RCC 7860 (cell line): ENCODE data around the gene TFRC.
"Not testable (repeated sequence)": the region's sequence is repeated elsewhere in the genome, so short reads cannot be mapped to it uniquely, and the experiment has no call there.

Experiments used
- DNase-seq: peaks from one replicate; pipeline ENCODE4 v3.0.0-alpha.2; 2015; ENCODE audit warnings: low spot score
- FAIRE-seq: peaks from 2 replicates; lab custom pipeline; 2012; peaks lifted over from hg19 to GRCh38; lab: Jason Lieb, UNC

TFRC gene

DNA sequence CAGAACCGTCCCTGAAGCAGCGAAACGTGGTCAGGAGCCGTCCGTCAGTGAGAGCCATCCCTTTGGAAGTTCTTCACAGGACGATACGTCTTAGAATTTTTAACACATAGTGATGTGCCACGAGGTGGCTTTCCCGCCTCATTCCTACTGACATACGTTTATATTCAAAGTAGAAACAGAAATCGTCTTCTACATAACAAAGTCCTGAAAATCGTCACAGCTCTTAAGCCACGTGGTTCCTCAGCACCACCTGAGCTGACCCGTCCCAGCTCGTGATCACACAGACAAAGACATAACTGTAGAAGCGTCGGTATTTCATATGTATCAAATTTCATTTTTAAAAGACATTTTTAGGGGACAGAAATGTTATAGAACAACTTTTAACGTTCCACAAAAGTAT, 73.5 kb downstream of the TFRC start:
- DNase-seq (no peak), FAIRE-seq (no peak)

DNA sequence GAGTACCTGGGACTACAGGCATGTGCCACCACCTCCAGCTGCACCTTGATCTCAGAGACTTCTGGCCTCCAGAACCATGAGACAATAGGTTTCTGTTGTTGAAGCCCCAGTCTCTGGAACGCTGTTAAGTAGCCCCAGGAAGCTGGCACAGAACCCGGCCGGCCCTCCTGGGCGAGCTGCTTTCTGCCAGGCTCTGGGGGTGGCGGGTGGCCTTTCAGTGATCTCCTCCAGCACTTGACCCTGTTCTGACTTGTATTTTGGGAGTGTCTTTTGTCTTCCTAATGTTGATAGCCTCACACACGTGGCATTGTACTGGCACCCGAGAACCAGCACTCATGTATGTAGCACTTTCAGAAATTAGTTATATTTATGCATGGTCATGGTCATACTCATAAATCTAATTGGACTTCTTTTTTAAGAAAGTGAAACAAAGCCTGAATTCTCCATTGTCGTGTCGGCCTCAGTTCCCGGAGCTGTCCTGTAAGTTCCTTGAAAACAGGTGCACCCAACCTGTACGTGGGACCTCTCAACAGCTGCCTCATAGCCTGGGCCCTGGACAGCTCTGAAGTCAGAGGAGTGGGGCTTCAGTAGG, 74.0 kb downstream of the TFRC start:
- FAIRE-seq (no peak), DNase-seq (no peak)

DNA sequence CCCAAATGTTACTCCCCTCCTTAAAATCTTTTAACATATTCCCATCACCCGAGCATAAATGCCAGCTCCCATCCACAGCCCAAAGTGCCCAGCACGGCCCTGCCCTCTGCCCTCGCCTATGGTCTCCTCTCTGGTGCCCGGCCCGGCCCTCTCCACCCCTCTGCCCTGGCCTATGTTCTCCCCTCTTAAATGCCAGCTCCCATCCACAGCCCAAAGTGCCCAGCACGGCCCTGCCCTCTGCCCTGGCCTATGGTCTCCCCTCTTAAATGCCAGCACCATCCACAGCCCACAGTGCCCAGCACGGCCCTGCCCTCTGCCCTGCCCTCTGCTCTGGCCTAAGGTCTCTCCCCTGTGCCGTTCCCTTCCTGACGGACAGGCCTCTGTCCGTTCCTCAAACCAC, 76.6 kb downstream of the TFRC start:
- not testable (repeated sequence) for FAIRE-seq, DNase-seq

DNA sequence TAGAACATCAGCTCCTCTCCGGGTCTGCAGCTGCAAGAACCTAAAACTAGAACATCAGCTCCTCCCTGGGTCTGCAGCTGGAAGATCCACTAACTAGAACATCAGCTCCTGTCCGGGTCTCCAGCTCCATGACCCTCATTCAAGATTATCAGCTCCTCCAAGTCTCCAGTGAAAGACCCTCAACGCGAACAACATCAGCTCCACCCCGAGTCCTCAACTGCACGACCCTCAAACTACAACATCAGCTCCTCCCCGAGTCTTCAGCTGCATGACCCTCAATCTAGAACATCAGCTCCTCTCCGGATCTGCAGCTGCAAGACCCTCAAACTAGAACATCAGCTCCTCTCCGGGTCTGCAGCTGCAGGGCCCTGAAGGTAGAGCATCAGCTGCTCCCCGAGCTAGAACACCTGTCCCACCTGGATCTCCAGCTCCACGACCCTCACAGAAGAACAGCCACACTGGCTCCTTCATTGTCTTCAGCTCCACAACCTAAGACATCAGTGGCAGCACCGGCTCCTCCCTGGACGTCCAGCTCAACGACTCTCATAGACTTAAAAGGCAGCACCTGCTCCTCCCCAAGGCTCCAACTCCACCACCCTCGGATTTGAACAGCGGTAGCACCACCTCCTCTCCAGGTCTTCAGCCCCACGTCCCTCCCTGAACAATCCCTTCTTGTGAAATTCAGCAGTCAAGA, 77.4 kb downstream of the TFRC start:
- FAIRE-seq, DNase-seq: not testable (repeated sequence)

DNA sequence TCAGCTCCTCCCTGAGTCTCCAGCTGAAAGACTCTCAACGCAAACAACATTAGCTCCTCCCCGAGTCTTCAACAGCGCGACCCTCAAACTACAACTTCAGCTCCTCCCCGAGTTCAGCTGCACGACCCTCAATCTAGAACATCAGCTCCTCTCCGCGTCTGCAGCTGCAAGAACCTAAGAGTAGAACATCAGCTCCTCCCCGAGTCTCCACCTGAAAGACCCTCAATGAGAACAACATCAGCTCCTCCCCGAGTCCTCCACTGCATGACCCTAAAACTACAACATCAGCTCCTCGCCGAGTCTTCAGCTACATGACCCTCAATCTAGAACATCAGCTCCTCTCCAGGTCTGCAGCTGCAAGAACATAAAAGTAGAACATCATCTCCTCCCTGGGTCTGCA, 78.3 kb downstream of the TFRC start:
- FAIRE-seq (no peak), DNase-seq (no peak)

DNA sequence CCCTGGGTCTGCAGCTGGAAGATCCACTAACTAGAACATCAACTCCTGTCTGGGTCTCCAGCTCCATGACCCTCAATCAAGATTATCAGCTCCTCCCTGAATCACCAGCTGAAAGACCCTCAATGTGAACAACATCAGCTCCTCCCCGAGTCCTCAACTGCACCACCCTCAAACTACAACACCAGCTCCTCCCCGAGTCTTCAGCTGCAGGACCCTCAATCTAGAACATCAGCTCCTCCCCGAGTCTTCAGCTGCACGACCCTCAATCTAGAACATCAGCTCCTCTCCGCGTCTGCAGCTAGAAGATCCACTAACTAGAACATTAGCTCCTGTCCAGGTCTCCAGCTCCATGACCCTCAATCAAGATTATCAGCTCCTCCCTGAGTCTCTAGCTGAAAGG, 79.2 kb downstream of the TFRC start:
- not testable (repeated sequence) for FAIRE-seq, DNase-seq

DNA sequence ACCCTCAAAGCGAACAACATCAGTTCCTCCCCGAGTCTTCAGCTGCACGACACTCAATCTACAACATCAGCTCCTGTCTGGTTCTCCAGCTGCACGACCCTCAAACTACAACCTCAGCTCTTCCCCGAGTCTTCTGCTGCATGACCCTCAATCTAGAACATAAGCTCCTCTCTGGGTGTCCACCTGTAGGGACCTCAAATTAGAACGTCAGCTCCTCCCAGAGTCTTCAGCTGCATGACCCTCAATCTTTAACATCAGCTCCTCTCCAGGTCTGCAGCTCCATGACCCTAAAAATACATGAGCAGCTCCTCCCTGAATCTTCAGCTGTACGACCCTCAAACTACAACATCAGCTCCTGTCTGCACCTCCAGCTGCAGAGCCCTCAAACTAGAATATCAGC, 80.7 kb downstream of the TFRC start:
- not testable (repeated sequence) for FAIRE-seq

DNA sequence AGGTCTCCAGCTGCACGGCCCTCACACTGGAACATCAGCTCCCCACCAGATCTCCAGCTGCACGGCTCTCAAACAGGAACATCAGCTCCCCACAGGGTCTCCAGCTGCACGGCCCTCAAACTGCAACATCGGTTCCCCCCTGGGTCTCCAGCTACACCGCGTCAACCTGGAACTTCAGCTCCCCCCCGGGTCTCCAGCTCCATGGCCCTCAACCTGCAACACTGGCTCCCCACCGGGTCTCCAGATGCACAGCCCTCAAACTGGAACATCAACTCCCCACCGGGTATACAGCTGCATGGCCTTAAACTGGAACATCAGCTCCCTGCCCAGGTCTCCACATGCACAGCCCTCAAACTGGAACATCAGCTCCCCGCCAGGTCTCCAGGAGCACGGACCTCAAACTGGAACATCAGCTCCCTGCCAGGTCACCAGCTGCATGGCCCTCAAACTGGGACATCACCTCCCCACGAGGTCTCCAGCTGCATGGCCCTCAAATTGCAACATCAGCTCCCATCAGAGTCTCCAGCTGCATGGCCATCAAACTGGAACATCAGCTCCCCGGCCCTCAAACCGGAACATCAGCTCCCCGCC, 81.4 kb downstream of the TFRC start:
- DNase-seq, FAIRE-seq: not testable (repeated sequence)

More for the DNA sequence above, 80.7 kb downstream of the TFRC start:
- not testable (repeated sequence) for DNase-seq

DNA sequence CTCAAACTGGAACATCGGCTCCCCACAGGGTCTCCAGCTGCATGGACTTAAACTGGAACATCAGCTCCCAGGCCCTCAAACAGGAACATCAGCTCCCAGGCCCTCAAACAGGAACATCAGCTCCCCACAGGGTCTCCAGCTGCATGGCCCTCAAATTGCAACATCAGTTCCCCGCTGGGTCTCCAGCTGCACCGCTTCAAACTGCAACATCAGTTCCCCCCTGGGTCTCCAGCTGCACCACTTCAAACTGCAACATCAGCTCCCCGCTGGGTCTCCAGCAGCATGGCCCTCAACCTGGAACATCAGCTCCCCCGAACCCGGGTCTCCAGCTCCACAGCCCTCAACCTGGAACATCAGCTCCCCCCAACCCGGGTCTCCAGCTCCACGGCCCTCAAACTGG, 82.0 kb downstream of the TFRC start:
- FAIRE-seq (no peak), DNase-seq (no peak)
